Gastrocnemius medialis (tissue), 4 donors: ENCODE data around the gene SCARB1. TPM values are rescaled to one million over a fixed set of nuclear protein-coding genes. Genes with fewer than 3 reads are reported as not detected.

Source experiments
- ATAC-seq, 2 donors: fragments of 150-250 bp; one replicate each; pipeline ENCODE4 v1.9.1; 2016
- DNase-seq, 2 donors: peaks; one replicate each; pipeline ENCODE4 v3.0.0-alpha.2; 2019
- H3K27ac ChIP-seq, 4 donors: fragments of 200-600 bp; sonication (generic); 1 replicate in 1 of 4; 2 replicates in 3 of 4; pipeline ENCODE4 v1.5.1; 2016 to 2018; ENCODE audit warnings: mild to moderate bottlenecking in 2 of 4, moderate library complexity in 1 of 4
- H3K27me3 ChIP-seq, 3 donors: fragments of 200-600 bp; sonication (generic) in 2 of 3; 1 replicate in 1 of 3; 2 replicates in 2 of 3; pipeline versions ENCODE4 v1.5.1 to v1.6.0; 2016 to 2019; ENCODE audit warnings: mild to moderate bottlenecking in 1 of 3, moderate library complexity in 1 of 3
- H3K36me3 ChIP-seq, 2 donors: fragments of 200-600 bp; sonication (generic) in 1 of 2; one replicate each; pipeline ENCODE4 v1.5.1; 2017 to 2018
- H3K4me1 ChIP-seq, 2 donors: fragments of 200-600 bp; sonication (generic) in 1 of 2; one replicate each; pipeline ENCODE4 v1.5.1; 2016 to 2017; ENCODE audit warnings: mild to moderate bottlenecking in 2 of 2
- H3K4me3 ChIP-seq, 4 donors: fragments of 200-600 bp; sonication (generic) in 3 of 4; 1 replicate in 1 of 4; 2 replicates in 3 of 4; pipeline ENCODE4 v1.5.1; 2016 to 2019; ENCODE audit warnings: mild to moderate bottlenecking in 2 of 4
- H3K9me3 ChIP-seq, 3 donors: fragments of 200-600 bp; sonication (generic) in 2 of 3; 1 replicate in 1 of 3; 2 replicates in 2 of 3; pipeline ENCODE4 v1.5.1; 2016 to 2019
- CTCF ChIP-seq, 5 experiments: fragments of 450-650 bp in 3 of 5; fragments of 200-600 bp in 2 of 5; sonication (generic) in 2 of 5; IDR thresholded peaks in 4 of 5; conservative IDR thresholded peaks in 1 of 5; 1 replicate in 4 of 5; 2 replicates in 1 of 5; pipeline ENCODE4 v1.5.1; 2016 to 2019; ENCODE audit warnings: antibody characterized with exemption in 5 of 5, mild to moderate bottlenecking in 3 of 5, moderate library complexity in 3 of 5
- POLR2A ChIP-seq, 2 donors: fragments of 450-650 bp; IDR thresholded peaks; one replicate each; pipeline ENCODE4 v1.6.1; 2017; ENCODE audit warnings: antibody characterized with exemption in 2 of 2, mild to moderate bottlenecking in 2 of 2, moderate library complexity in 2 of 2
- in situ Hi-C, 4 donors: fragments of 200-750 bp; cut with MboI; loops; one replicate each; pipeline versions ENCODE4 v1.15.0 to v1.8.0; 2017; ENCODE audit warnings: low sequenced_read_pairs in 4 of 4
- intact Hi-C: fragments of 100-400 bp; cut with DNase I; formaldehyde crosslinking; loops from one replicate; pipeline ENCODE4 v1.15.1; 2023; ENCODE audit warnings: low total_unique reads
- total RNA-seq, 4 donors: library from RNA; depleted of rRNA; stranded (reverse); fragments of >200 nt; gene quantifications; one replicate each; pipeline versions ENCODE4 v1.1.0 to v1.2.3, GENCODE V29; 2016

The SCARB1 gene
- total RNA-seq, 4 donors from 2014 or later, result 5.4 to 8.7 (median 6.2) TPM

GRCh38 chr12:124741211-124741610 is 122.5 kb downstream of the SCARB1 start:
- H3K27me3 ChIP-seq, result no peaks in the 10 kb centered on the region
- intact Hi-C loops (loop anchor here (2.0 kb wide), 1 partner anchor 26 kb away; no protein-coding TSS in a partner anchor), in situ Hi-C loops (no loop called here)
- H3K9me3 ChIP-seq, result no peaks in the 10 kb centered on the region
- no peak overlapping the region for H3K4me3 ChIP-seq
- TF ChIP-seq CTCF (IDR thresholded peaks at IDR 0.05 in 4 of 5, conservative IDR thresholded peaks at IDR 0.05 in 1 of 5) (no peak), POLR2A (IDR thresholded peaks at IDR 0.05) (no peak)
- DNase-seq, result no peak
- no peaks in the 10 kb centered on the region for H3K36me3 ChIP-seq
- peak overlapping the region; percentile 51 to 76 (median 64) for H3K27ac ChIP-seq
- no peak for ATAC-seq
- H3K4me1 ChIP-seq, result peaks cover 16 to 27% of the 10 kb centered on the region in 2 donors

- in situ Hi-C loops, result no loop called here
- ATAC-seq, result peak; percentile 77 to 81
Measured at GRCh38 chr12:124740691-124741137, 123.0 kb downstream of the SCARB1 start.

GRCh38 chr12:124739953-124740561 is 123.6 kb downstream of the SCARB1 start:
- TF ChIP-seq POLR2A (IDR thresholded peaks at IDR 0.05) (no peak), CTCF (IDR thresholded peaks at IDR 0.05 in 4 of 5, conservative IDR thresholded peaks at IDR 0.05 in 1 of 5) (no peak)
- intact Hi-C loops (loop anchor here (2.0 kb wide), 1 partner anchor 27 kb away; no protein-coding TSS in a partner anchor), in situ Hi-C loops (no loop called here)
- H3K9me3 ChIP-seq, result no peaks in the 10 kb centered on the region
- no peaks in the 10 kb centered on the region for H3K27me3 ChIP-seq
- no peak for DNase-seq
- no peak overlapping the region for H3K4me3 ChIP-seq
- peaks cover 8 to 17% of the 10 kb centered on the region in 2 donors for H3K4me1 ChIP-seq
- H3K27ac ChIP-seq, result peak overlapping the region; percentile 51 to 76 (median 64)
- H3K36me3 ChIP-seq, result no peaks in the 10 kb centered on the region
- no peak for ATAC-seq

More at GRCh38 chr12:124740691-124741137, 123.0 kb downstream of the SCARB1 start:
- TF ChIP-seq CTCF (IDR thresholded peaks at IDR 0.05 in 4 of 5, conservative IDR thresholded peaks at IDR 0.05 in 1 of 5), result peak in 3 of 5 experiments; percentile 9 to 41 (median 24)
- peak; percentile 11 to 16 for TF ChIP-seq POLR2A (IDR thresholded peaks at IDR 0.05)
- H3K27ac ChIP-seq, result peak overlapping the region; percentile 51 to 76 (median 64)
- peak overlapping the region in 1 of 4 donors; percentile 0 for H3K4me3 ChIP-seq
- peaks cover 11 to 23% of the 10 kb centered on the region in 2 donors for H3K4me1 ChIP-seq
- H3K9me3 ChIP-seq, result no peaks in the 10 kb centered on the region
- intact Hi-C loops, result loop anchor here (2.0 kb wide), 1 partner anchor 26 kb away; no protein-coding TSS in a partner anchor
- H3K36me3 ChIP-seq, result no peaks in the 10 kb centered on the region
- H3K27me3 ChIP-seq, result no peaks in the 10 kb centered on the region
- DNase-seq, result peak; percentile 51 to 64

GRCh38 chr12:124738636-124739467 is 124.8 kb downstream of the SCARB1 start:
- Histone ChIP-seq H3K4me3 (no peak overlapping the region), H3K27me3 (no peaks in the 10 kb centered on the region), H3K27ac (no peak overlapping the region), H3K4me1 (peaks cover 8 to 10% of the 10 kb centered on the region in 2 donors), H3K9me3 (no peaks in the 10 kb centered on the region), H3K36me3 (no peaks in the 10 kb centered on the region)
- DNase-seq (no peak), ATAC-seq (no peak)
- in situ Hi-C loops, result no loop called here
- TF ChIP-seq POLR2A (IDR thresholded peaks at IDR 0.05), result no peak
- TF ChIP-seq CTCF (IDR thresholded peaks at IDR 0.05 in 4 of 5, conservative IDR thresholded peaks at IDR 0.05 in 1 of 5), result no peak
- intact Hi-C loops, result no loop called here
